Tibial nerve (tissue), 3 donors: ENCODE measurements around the gene NME2.

Source experiments
- POLR2A ChIP-seq, 2 donors: fragments of 450-650 bp; IDR thresholded peaks; one replicate each; pipeline ENCODE4 v1.6.1; 2017; ENCODE audit warnings: antibody characterized with exemption in 2 of 2, mild to moderate bottlenecking in 2 of 2, moderate library complexity in 2 of 2
- TF ChIP-seq, protein P1 (sequence below), 5 experiments: fragments of 200-600 bp in 3 of 5; fragments of 450-650 bp in 2 of 5; sonication (generic) in 3 of 5; IDR thresholded peaks; one replicate each; pipeline ENCODE4 v1.5.1; 2016 to 2019; ENCODE audit warnings: antibody characterized with exemption in 5 of 5, mild to moderate bottlenecking in 3 of 5, moderate library complexity in 2 of 5

DNA sequence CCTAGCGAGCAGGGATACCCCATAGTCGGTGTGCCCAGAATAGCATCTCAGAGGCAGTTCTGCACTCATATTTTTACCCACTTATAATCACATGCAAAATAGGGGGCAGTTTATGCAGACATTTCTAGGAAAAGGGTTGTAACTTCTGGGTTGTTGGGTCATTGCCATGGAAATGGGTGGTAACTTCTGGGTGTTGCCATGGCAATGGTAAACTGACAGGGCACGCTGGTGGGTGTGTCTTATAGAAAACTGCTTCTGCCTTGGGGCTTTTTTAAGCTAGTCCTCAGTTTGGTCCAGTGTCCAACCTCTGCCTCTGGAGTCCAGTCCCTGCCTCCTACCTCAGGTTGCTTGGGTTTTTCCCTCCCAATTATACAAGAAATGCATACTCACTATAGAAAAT lies 38.1 kb upstream of the NME2 start:
- TF ChIP-seq, protein P1, sequence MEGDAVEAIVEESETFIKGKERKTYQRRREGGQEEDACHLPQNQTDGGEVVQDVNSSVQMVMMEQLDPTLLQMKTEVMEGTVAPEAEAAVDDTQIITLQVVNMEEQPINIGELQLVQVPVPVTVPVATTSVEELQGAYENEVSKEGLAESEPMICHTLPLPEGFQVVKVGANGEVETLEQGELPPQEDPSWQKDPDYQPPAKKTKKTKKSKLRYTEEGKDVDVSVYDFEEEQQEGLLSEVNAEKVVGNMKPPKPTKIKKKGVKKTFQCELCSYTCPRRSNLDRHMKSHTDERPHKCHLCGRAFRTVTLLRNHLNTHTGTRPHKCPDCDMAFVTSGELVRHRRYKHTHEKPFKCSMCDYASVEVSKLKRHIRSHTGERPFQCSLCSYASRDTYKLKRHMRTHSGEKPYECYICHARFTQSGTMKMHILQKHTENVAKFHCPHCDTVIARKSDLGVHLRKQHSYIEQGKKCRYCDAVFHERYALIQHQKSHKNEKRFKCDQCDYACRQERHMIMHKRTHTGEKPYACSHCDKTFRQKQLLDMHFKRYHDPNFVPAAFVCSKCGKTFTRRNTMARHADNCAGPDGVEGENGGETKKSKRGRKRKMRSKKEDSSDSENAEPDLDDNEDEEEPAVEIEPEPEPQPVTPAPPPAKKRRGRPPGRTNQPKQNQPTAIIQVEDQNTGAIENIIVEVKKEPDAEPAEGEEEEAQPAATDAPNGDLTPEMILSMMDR (IDR thresholded peaks at IDR 0.05) = no peak
- TF ChIP-seq POLR2A (IDR thresholded peaks at IDR 0.05) = no peak
